ENCODE data around the gene NUCB2.

GRCh38 chr11:17331669-17332068 lies 55.1 kb downstream of the NUCB2 start:
- TF ChIP-seq CTCF (IDR thresholded peaks at IDR 0.05) (no peak), POLR2A (IDR thresholded peaks at IDR 0.05) (no peak), POLR2AphosphoS5 (IDR thresholded peaks at IDR 0.05) (no peak)
